NOMO-1 treated with dmso at 0.1 percent for 144 hours (cell line): Measurements from ENCODE around the gene CCDC97.
A peak's percentile ranks its signal among the peaks of the same experiment; 100 is the strongest.
"Not testable (repeated sequence)": the region's sequence is repeated elsewhere in the genome, so short reads cannot be mapped to it uniquely, and the experiment has no call there.

ENCODE experiments used
- DNase-seq: peaks from one replicate; lab custom pipeline; 2025; ENCODE audit not compliant: unreplicated experiment; lab: John Stamatoyannopoulos, UW

The CCDC97 gene

DNA sequence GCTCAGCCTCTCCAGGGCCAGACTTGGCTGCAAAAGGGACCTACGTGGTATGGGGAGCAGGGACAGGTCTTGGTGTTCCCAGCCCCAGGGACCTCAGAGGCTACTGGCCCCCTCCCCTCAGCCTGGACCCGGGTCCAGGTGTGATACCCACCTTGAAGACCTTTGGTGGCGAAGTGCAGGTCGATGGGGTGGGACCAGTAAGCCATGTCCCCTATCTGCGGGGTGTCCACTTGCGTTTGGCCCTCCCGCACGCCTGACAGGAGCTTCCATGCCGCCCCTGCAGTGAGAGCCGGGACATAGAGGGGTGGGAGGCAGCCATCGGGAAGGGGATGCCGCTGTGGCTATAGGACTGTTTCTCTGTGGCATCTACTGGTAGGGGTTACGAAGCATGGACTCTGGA, 47.8 kb downstream of the CCDC97 start:
- no peak for DNase-seq

DNA sequence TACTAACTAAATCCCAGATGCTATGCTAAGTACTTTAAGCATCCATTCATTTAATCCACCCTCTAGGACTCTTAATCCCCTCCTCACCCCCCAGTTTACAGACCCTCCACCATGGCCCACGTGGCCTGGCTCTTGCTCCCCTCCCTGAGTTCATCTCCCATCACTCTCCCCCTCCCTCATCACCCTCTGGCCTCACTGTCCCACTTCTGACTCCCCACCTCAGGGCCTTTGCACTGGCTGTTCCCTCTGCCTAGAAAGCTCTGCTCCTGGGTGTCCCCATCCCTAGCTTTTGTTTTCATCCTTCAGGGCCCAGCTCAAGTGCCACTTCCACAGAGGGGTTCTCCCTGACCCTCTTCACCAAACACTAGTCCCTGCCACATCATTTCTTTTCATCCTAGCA, 49.8 kb downstream of the CCDC97 start:
- no peak for DNase-seq

DNA sequence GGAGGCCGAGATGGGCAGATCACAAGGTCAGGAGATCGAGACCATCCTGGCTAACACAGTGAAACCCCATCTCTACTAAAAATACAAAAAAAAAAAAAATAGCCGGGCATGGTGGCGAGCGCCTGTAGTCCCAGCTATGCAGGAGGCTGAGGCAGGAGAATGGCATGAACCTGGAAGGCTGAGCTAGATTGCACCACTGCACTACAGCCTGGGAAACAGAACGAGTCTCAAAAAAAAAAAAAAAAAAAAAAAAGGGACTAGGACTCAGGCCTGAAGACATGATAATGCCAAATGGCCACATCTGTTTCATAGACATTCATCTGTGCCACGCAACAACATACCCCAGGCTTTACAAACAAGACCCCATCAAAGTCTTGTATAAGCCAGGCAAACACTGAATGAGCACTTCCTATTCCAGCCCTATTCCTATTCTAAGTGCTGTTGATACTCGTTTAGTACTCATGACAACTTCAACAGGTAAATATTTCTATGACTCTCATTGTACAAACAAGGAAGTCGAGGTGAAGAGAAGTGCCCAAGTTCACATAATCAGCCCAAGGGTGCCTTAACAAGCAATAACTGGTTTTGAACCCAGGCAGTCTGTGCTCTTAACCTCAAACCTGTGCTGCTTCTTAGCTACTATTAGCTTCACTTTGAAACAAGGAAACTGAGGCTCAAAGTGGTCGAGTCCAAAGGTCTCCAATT, 52.3 kb downstream of the CCDC97 start:
- DNase-seq: no peak

DNA sequence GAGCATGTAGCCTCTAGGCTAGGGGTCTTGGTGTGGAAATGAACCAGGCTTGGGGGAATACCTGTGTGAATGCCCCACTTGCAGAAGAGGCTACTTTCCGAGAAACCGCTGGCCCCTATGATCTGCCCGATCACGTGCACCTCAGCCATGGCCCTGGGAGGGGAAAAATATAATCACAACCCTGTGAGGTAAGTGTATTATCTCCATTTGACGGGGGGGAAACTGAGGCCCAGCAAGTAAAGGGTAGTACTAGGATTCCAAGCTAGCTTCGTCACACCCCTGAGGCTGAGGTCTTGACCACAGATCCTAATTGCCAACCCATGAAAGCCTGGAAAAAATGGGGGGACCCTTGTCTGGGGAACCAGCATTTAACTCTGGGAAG, 53.4 kb downstream of the CCDC97 start:
- DNase-seq: no peak

DNA sequence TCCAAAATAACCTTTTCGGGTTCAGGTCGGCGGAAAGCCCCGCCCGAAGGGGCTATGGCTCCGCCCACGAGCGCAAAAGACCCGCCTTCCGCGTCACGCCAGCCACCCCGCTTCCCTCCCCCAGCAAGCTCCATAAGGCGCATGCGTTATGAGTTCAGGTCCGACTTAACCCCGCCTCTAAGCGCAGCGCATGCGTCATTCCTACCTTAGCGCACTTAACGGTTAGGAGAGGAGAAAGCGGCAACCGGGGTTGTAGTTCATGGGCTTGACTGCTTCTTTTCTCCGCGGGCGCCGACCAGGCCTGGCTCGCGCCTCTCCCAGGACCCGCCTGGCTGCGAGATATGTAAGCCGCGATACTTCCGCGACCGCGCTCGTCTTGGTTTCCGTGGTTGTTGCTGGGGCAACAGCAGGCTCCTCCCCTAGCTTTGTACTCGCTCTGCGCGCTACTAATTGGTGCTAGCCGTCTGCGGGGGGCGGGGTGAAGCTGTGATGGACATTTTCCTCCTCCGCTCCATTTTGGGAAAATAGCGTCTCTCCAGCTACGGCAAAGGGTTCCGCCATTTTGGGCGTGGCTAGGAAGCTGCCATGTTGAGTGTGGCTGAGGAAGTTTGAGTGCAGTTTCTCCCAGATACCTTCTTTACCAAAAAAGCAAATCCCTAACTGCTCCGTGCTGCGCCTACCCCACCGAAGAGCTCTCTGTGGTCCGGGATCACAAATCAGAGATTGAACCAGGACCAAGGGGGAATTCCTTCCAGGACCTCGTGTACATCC, 54.0 kb downstream of the CCDC97 start, which contains the start of gene B9D2:
B9D2 (minus strand) TSS at position 397 of the 771 bp plus-strand sequence. CDS start 630 bp downstream, outside the sequence.
- peak; percentile 97 for DNase-seq

DNA sequence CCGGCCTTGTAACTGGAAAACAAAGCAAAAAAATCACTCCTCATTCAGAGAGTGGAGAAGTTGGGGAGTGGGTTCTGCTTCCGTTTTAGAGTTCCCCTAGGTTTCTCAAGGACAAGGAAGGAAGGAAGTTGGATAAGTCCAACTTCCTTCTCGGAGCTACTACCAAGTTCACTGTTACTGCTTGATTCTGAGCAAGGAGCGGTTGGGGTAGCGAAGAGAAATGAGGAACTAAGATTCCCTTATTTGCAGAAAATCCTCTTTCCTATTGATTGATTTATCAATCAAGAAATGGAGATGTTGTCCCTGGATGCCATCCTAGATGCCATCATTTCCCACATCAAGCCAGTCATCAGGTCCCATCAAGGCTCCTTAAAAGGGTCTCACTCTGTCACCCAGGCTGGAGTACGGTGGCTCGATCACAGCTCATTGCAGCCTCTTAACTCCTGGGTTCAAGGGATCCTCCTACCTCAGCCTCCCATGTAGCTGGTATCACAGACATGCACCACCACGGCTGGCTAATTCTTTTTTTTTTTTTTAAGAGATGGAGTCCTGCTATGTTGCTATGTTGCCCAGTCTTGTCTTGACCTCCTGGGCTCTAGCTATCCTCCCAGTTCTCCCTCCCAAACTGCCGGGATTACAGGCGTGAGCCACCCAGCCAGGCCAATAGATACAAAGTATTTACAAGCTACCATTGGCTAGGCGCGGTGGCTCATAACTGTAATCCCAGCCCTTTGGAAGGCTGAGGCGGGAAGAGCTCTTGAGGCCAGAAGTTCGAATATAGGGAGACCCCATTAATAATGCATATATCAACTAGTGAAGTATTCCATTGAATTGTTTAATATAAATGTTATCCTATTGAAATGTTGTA, 54.8 kb downstream of the CCDC97 start:
- DNase-seq: no peak

DNA sequence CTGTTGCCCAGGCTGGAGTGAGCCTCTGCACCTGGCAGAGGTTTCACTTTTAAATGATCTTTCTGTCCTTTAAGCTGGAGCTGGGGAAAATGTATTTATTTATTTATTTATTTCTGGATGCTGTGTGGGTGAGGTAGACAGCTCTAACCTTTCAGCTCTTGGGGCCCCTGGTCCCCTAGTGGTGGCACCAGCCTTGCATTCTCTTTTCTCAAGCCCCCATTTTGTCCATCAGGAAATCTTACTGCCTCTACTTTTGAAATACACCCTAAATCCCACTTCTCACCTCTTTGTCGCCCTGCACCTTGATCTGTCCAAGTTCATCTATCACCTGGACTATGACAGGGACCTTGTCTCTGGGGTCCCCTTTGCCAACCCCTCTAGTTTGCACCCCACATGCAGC, 56.1 kb downstream of the CCDC97 start:
- no peak for DNase-seq

DNA sequence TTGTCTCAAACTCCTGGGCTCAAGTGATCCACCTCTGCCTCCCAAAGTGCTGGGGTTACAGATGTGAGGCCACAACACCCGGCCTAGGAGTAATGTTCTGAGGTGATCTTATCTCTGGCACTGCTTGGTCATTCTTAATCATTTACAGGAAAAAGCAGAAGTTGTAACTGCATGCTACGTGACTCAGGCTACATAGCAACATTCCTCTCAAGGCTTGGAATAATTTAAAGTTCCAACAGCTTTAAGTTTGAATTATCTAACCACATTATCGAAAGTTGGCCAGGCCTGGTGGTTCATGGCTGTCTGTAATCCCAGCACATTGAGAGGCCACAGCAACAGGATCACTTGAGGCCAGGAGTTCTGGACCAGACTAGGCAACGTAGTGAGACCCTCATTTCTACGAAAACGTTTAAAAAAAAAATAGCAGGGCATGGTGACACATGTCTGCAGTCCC, 57.9 kb downstream of the CCDC97 start:
- peak; percentile 51 for DNase-seq

DNA sequence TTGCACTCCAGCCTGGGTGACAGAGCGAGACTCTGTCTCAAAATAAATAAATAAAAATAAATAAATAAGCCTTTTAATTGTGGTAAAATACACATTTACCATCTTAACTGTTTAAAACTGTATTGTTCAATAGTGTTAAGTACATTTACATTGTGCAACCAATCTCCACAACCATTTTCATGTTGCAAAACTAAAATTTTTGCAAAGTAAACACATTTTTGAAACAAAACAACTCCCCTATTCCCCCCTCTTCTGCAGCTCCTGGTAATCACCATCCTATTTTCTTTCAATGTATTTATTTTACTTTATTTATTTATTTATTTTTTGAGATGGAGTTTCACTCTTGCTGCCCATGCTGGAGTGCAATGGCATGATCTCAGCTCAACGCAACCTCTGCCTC, 59.8 kb downstream of the CCDC97 start:
- no peak for DNase-seq

DNA sequence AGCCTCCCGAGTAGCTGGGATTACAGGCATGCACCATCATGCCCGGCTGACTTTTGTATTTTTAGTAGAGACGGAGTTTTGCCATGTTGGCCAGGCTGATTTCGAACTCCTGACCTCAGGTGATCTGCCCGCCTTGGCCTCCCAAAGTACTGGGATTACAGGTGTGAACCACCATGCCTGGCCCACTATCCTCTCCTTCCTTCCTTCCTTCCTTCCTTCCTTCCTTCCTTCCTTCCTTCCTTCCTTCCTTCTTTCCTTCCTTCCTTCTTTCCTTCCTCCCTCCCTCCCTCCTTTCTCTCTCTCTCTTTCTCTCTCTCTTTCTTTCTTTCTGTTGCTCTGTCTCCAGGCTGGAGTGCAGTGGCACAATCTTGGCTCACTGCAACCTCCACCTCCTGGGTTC, 61.1 kb downstream of the CCDC97 start:
- not testable (repeated sequence) for DNase-seq

DNA sequence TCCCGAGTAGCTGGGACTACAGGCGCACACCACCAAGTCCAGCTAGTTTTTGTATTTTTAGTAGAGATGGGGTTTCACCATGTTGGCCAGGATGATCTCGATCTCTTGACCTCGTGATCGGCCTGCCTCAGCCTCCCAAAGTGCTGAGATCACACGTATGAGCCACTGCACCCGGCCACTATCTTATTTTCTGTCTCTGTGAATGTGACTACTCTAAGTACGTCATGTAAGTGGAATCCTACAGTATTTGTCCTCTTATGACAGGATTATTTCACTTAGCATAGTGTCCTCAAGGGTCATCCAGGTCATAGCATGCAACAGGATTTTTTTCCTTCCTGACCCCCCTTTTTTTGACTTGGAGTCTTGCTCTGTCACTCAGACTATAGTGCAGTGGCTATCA, 61.6 kb downstream of the CCDC97 start:
- DNase-seq: no peak

DNA sequence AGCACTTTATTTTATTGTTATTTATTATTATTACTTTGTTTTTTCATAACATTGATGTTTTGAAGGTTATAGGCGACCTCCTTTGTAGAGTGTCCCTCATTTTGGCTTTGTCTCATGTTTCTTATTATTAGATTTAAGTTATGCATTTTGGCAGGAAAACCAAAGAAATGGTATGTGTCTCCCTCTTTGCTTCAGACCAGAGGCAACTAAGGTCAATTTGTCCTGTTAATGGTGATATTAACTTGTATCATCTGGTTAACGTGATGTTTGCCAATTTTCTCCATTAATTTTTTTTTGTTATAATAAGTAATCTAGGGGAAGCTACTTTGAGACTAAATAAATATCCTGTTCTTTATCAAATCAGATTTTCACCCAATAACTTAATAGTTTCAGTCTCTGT, 62.5 kb downstream of the CCDC97 start:
- DNase-seq: no peak

DNA sequence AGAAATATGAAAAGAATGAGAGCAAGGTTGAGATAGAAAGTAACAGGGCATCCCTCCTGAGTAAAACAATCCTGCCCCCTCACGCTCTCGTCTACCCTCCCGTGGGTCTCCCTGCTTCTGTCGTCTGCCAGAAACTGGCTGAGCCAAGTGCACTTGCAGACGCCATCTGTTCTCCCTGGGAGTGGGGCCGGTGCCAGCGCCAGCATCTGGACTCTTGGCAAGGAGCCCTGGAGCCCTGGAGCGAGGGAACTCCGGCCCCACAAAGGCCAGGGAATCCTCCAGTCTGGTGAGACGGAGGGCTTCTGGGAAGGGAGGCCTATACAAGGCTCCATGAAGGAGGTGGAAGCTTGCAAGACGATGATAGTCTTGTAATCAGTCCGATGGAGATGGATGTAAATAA, 64.0 kb downstream of the CCDC97 start:
- DNase-seq: no peak
